HepG2 (cell line): ENCODE results near the gene TXNL4B. TPM values are rescaled to one million over a fixed set of nuclear protein-coding genes. Genes with fewer than 3 reads are reported as not detected.

Source experiments
- AKAP8 ChIP-seq: sonication (generic); formaldehyde crosslinking; IDR thresholded peaks from 2 replicates; pipeline ENCODE4 v1.5.1; 2020; ENCODE audit warnings: mild to moderate bottlenecking, missing genetic modification reagents
- HCFC1 ChIP-seq: fragments of 150-350 bp; IDR thresholded peaks from 2 replicates; pipeline ENCODE4 v1.6.1; 2014; ENCODE audit warnings: low read depth, low read length
- NR2F2 ChIP-seq: IDR thresholded peaks from 2 replicates; pipeline ENCODE4 v1.6.1; 2012; ENCODE audit warnings: low read depth, inconsistent platforms, borderline replicate concordance
- NRL ChIP-seq: sonication (generic); formaldehyde crosslinking; IDR thresholded peaks from 2 replicates; pipeline ENCODE4 v1.5.0; 2020; ENCODE audit warnings: missing genetic modification reagents, mild to moderate bottlenecking, moderate library complexity, borderline replicate concordance
- SALL2 ChIP-seq: sonication (generic); formaldehyde crosslinking; IDR thresholded peaks from 2 replicates; pipeline ENCODE4 v1.8.1; 2023; ENCODE audit warnings: mild to moderate bottlenecking, missing genetic modification reagents, inconsistent platforms
- SPEN ChIP-seq: sonication (generic); formaldehyde crosslinking; IDR thresholded peaks from 2 replicates; pipeline ENCODE4 v1.5.1; 2020; ENCODE audit warnings: low read depth, mild to moderate bottlenecking, missing genetic modification reagents
- TCF7L2 ChIP-seq: IDR thresholded peaks from 2 replicates; pipeline ENCODE4 v1.6.1; 2011; ENCODE audit warnings: mild to moderate bottlenecking, low read depth, low read length, moderate library complexity
- ZNF441 ChIP-seq: sonication (generic); formaldehyde crosslinking; IDR thresholded peaks from 2 replicates; pipeline ENCODE4 v1.7.0; 2021; ENCODE audit warnings: missing genetic modification reagents, borderline replicate concordance
- ZNF569 ChIP-seq: sonication (generic); formaldehyde crosslinking; IDR thresholded peaks from 2 replicates; pipeline ENCODE4 v1.5.0; 2020; ENCODE audit warnings: mild to moderate bottlenecking, missing genetic modification reagents, moderate library complexity, borderline replicate concordance
- ZNF839 ChIP-seq: sonication (generic); formaldehyde crosslinking; IDR thresholded peaks from 2 replicates; pipeline ENCODE4 v1.4.0; 2020; ENCODE audit warnings: missing genetic modification reagents, mild to moderate bottlenecking, borderline replicate concordance
- polyA plus RNA-seq, 8 experiments: library from polyadenylated mRNA; depleted of rRNA in 3 of 8; stranded (reverse) in 7 of 8; unstranded in 1 of 8; fragments of >200 nt; fragmentation: Illumina TruSeq in 4 of 8; extraction: Trizol in 4 of 8; gene quantifications; 2 replicates each; pipeline versions ENCODE4 v1.2.1 to v1.2.3, GENCODE V29; 2011 to 2016; ENCODE audit warnings: low read depth in 4 of 8, missing spikeins in 1 of 8, mixed read lengths in 1 of 8; ENCODE audit not compliant: insufficient read depth in 1 of 8
- total RNA-seq, 5 experiments: library from RNA; depleted of rRNA; stranded (reverse); fragments of >200 nt; fragmentation: Illumina TruSeq; extraction: Trizol; gene quantifications; 2 replicates each; pipeline ENCODE4 v1.2.3, GENCODE V29; 2016; ENCODE audit warnings: low read depth in 1 of 5
- TF ChIP-seq, protein P1 (sequence below): sonication (generic); formaldehyde crosslinking; conservative IDR thresholded peaks from 2 replicates; pipeline ENCODE4 v1.8.0; 2022; ENCODE audit warnings: missing genetic modification reagents
- TF ChIP-seq, protein P2 (sequence below): sonication (generic); formaldehyde crosslinking; IDR thresholded peaks from 2 replicates; pipeline ENCODE4 v1.4.0; 2020; ENCODE audit warnings: mild to moderate bottlenecking, missing genetic modification reagents
- TF ChIP-seq, protein P3 (sequence below): sonication (generic); formaldehyde crosslinking; IDR thresholded peaks from 2 replicates; pipeline ENCODE4 v1.4.0; 2020; ENCODE audit warnings: mild to moderate bottlenecking, missing genetic modification reagents
- TF ChIP-seq, protein P4 (sequence below): sonication (generic); formaldehyde crosslinking; IDR thresholded peaks from 2 replicates; pipeline ENCODE4 v1.4.0; 2020; ENCODE audit warnings: missing genetic modification reagents

The TXNL4B gene
- total and polyA plus RNA-seq, 2 of the 13 experiments (the other 11 are each of a cell fraction or from before 2014, with no cell fraction given): 17.4 to 18.3 TPM

DNA sequence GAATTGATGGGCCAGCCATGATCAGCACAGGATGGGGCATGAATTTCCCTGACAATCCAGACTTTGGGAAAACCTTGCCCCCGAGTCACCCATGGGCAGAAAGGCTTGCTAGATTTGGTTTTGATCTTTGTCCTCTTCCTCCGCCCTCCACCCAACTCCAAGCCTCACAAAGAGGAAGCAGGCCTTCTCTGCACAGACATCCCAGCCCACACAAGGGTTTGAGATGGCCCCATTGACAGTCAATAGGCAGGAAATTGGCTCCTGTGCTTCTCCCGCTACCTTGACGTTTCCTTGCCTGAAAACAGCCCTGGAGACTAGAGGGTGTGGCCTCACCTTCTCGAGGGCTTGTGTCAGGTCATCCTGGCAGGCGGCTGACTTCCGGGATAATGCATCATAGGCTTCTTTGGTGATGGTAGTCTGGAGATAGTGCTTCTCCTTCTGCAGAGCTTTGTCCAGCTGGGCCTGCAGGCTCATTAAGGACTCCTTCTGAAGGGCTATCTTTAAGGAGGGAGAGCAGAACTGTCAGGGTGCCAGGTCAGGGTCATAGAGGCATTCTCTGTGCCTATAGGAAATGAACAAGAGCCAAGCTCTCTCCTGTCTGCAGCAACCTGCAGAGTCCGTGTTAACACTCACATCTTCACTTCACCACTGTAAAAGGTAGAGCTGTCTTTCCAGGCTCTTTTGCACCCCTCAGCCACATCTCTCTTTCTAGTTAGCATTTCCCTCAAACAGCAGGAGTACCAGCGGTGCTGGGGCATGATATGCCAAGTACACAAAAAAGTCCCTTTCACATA is 32.4 kb upstream of the TXNL4B start (continued):
- TF ChIP-seq, protein P1, sequence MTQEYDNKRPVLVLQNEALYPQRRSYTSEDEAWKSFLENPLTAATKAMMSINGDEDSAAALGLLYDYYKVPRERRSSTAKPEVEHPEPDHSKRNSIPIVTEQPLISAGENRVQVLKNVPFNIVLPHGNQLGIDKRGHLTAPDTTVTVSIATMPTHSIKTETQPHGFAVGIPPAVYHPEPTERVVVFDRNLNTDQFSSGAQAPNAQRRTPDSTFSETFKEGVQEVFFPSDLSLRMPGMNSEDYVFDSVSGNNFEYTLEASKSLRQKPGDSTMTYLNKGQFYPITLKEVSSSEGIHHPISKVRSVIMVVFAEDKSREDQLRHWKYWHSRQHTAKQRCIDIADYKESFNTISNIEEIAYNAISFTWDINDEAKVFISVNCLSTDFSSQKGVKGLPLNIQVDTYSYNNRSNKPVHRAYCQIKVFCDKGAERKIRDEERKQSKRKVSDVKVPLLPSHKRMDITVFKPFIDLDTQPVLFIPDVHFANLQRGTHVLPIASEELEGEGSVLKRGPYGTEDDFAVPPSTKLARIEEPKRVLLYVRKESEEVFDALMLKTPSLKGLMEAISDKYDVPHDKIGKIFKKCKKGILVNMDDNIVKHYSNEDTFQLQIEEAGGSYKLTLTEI (CRISPR knock-in tag): no peak
- TF ChIP-seq AKAP8 (0 out of 2 replicates have a peak, but pooled peaks have one; percentile 1), HCFC1 (no peak), NRL (CRISPR knock-in tag) (0 out of 2 replicates have a peak, but pooled peaks have one; percentile 29), SPEN (CRISPR knock-in tag) (peak; percentile 6; the same call in 1 of the 2 replicates), ZNF441 (CRISPR knock-in tag) (0 out of 2 replicates have a peak, but pooled peaks have one; percentile 1), ZNF569 (CRISPR knock-in tag) (no peak), NR2F2 (no peak), SALL2 (CRISPR knock-in tag) (no peak), TCF7L2 (no peak), ZNF839 (no peak)
- TF ChIP-seq, protein P2, sequence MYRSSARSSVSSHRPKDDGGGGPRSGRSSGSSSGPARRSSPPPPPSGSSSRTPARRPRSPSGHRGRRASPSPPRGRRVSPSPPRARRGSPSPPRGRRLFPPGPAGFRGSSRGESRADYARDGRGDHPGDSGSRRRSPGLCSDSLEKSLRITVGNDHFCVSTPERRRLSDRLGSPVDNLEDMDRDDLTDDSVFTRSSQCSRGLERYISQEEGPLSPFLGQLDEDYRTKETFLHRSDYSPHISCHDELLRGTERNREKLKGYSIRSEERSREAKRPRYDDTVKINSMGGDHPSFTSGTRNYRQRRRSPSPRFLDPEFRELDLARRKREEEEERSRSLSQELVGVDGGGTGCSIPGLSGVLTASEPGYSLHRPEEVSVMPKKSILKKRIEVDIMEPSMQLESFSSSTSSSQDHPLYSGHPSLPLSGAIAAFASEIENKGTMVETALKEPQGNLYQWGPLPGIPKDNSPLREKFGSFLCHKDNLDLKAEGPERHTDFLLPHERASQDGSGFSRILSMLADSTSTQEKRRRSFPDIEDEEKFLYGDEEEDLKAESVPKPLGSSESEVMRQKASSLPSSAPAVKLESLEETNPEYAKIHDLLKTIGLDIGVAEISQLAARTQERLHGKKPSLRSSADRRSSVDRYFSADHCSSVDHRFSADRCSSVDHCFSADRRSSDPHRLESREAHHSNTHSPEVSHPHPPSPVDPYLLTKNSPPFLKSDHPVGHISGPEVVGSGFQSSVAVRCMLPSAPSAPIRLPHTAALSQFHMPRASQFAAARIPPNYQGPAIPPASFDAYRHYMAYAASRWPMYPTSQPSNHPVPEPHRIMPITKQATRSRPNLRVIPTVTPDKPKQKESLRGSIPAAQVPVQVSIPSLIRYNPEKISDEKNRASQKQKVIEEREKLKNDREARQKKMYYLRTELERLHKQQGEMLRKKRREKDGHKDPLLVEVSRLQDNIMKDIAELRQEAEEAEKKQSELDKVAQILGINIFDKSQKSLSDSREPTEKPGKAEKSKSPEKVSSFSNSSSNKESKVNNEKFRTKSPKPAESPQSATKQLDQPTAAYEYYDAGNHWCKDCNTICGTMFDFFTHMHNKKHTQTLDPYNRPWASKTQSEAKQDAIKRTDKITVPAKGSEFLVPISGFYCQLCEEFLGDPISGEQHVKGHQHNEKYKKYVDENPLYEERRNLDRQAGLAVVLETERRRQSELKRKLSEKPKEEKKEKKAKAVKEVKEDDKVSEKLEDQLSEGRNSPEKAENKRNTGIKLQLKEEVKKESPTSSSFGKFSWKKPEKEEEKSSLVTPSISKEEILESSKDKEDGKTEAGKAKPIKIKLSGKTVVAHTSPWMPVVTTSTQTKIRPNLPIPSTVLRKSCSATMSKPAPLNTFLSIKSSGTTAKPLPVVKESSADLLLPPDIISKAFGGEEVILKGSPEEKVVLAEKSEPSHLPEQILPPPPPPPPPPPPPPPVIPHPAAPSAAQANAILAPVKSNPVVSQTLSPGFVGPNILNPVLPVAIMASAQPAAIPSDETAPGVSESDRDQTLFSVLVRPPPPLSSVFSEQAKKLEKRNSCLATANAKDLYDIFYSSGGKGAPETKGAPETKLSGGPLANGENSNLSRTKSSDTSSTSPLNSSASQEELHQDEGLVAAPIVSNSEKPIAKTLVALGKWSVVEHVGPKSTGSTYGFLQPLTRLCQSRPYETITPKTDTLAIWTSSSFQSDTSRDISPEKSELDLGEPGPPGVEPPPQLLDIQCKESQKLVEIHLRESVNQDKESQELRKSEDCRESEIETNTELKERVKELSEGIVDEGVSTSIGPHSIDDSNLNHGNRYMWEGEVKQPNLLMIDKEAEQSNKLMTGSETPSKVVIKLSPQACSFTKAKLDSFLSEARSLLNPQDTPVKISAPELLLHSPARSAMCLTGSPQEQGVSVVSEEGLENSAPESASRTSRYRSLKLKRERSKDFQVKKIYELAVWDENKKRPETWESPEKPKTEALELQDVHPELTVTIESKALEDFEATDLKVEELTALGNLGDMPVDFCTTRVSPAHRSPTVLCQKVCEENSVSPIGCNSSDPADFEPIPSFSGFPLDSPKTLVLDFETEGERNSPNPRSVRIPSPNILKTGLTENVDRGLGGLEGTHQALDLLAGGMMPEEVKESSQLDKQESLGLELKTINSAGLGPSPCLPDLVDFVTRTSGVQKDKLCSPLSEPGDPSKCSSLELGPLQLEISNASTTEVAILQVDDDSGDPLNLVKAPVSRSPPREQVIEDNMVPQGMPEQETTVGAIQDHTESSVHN (CRISPR knock-in tag): no peak
- TF ChIP-seq, protein P3, sequence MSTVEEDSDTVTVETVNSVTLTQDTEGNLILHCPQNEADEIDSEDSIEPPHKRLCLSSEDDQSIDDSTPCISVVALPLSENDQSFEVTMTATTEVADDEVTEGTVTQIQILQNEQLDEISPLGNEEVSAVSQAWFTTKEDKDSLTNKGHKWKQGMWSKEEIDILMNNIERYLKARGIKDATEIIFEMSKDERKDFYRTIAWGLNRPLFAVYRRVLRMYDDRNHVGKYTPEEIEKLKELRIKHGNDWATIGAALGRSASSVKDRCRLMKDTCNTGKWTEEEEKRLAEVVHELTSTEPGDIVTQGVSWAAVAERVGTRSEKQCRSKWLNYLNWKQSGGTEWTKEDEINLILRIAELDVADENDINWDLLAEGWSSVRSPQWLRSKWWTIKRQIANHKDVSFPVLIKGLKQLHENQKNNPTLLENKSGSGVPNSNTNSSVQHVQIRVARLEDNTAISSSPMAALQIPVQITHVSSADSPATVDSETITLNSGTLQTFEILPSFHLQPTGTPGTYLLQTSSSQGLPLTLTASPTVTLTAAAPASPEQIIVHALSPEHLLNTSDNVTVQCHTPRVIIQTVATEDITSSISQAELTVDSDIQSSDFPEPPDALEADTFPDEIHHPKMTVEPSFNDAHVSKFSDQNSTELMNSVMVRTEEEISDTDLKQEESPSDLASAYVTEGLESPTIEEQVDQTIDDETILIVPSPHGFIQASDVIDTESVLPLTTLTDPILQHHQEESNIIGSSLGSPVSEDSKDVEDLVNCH (CRISPR knock-in tag): no peak
- TF ChIP-seq, protein P4, sequence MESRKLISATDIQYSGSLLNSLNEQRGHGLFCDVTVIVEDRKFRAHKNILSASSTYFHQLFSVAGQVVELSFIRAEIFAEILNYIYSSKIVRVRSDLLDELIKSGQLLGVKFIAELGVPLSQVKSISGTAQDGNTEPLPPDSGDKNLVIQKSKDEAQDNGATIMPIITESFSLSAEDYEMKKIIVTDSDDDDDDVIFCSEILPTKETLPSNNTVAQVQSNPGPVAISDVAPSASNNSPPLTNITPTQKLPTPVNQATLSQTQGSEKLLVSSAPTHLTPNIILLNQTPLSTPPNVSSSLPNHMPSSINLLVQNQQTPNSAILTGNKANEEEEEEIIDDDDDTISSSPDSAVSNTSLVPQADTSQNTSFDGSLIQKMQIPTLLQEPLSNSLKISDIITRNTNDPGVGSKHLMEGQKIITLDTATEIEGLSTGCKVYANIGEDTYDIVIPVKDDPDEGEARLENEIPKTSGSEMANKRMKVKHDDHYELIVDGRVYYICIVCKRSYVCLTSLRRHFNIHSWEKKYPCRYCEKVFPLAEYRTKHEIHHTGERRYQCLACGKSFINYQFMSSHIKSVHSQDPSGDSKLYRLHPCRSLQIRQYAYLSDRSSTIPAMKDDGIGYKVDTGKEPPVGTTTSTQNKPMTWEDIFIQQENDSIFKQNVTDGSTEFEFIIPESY (CRISPR knock-in tag): no peak
